GM18511 (cell line): Measurements from ENCODE around the gene TPSAB1.
"Not testable (repeated sequence)": the region's sequence is repeated elsewhere in the genome, so short reads cannot be mapped to it uniquely, and the experiment has no call there.

Source experiments
- ATAC-seq: cut with Tn5 transposase; IDR thresholded peaks from one replicate; pipeline ENCODE4 v1.9.1; 2021; ENCODE audit warnings: mild to moderate bottlenecking, moderate library complexity; ENCODE audit not compliant: unreplicated experiment

The TPSAB1 gene

GRCh38 chr16:1264345-1265089 lies 24.0 kb downstream of the TPSAB1 start:
- no peak for ATAC-seq

- no peak for ATAC-seq
Measured at GRCh38 chr16:1265090-1265630, 24.7 kb downstream of the TPSAB1 start.

DNA sequence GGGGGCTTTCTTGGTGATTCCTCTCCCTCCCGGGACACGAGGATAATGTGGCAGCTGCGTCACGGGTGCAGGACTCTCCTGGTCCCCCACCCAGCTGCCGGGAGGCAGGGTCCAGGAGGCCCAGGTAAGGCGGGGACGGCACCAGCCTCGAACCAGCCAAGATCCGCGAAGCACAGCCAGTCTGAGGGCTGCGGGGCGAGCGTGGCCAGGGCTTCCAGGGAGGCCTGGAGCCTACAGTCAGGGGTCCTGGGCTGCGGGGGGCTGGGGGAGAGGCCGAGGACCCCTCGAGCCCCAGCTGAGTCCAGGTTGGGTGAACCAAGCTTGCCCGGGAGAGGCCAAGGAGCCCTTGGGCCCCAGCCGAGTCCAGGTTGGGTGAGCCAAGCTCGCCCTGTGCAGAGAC lies 25.3 kb downstream of the TPSAB1 start:
- no peak for ATAC-seq

DNA sequence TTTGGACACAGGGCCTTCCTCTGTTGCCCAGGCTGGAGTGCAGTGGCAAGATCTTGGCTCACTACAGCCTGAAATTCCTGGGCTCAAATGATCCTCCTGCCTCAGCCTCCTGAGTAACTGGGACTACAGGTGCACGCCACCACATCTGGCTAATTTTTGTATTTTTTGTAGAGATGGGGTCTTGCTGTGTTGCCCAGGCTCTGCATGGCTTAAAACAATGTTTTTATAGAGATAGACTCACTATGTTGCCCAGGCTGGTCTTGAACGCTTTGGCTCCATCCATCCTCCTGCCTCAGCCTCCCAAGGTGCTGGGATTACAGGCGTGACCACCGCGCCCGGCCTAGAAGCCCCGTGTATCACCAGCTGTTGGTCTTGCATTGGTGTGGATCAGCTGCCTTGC lies 28.9 kb downstream of the TPSAB1 start:
- ATAC-seq, result not testable (repeated sequence)

DNA sequence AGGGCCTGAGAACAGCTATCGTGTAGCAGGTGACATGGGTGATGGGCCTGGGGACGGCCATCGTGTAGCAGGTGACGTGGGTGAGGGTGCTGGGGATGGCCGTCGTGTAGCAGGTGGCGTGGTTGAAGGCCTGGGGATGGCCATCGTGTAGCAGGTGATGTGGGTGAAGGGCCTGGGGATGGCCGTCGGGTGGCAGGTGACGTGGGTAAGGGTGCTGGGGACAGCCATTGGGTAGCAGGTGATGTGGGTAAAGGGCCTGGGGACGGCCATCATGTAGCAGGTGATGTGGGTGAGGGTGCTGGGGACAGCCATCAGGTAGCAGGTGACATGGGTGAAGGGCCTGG lies 30.8 kb downstream of the TPSAB1 start:
- ATAC-seq, result no peak

GRCh38 chr16:1271724-1272413 lies 31.4 kb downstream of the TPSAB1 start:
- ATAC-seq, result not testable (repeated sequence)

DNA sequence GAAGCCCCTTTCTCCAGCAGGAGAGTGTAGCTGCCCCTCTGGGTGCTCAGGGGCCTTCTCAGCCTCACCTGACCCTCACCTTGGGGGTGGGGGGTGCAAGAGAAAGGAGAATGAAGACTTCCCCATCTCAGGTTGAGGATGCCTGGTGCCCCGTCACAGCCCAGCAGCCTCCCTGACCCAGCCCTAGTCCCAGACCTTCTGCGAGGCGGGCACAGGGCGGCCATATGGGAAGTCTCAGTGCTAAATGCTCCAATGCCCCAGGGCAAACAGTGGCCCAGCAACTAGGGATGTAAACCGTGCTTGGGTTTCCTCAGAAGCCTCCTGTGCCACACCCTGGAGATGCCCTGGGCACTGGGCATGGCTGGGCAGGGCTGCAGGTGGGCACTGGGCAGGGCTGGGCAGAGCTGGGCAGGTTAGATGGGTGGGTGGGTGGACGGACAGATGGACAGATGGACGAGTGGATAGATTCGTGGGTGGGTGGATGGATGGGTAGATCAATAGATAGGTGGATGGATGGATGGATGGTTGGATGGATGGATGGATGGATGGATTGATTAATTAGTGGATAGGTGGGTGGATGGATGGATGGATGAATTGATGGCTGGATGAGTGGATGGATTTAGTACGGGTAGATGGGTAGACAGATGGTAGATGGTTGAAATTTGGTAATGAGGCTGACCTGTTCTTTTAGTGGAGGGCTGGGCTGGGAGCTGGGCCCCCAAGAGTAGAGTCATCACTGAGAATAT lies 32.1 kb downstream of the TPSAB1 start:
- ATAC-seq, result no peak

GRCh38 chr16:1273816-1274215 lies 33.3 kb downstream of the TPSAB1 start:
- no peak for ATAC-seq

DNA sequence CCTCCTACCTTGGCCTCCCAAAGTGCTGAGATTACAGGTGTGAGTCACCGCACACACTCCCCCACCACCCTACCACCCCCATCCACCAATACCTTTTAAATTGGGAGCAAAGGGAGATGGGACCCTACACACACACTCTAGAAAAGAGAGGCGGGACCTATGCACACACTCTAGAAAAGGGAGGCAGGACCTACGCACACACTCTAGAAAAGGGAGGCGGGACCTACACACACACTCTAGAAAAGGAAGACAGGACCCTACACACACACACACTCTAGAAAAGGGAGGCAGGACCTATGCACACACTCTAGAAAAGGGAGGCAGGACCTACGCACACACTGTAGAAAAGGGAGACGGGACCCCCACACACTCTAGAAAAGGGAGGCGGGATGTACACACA lies 34.3 kb downstream of the TPSAB1 start:
- ATAC-seq, result no peak

DNA sequence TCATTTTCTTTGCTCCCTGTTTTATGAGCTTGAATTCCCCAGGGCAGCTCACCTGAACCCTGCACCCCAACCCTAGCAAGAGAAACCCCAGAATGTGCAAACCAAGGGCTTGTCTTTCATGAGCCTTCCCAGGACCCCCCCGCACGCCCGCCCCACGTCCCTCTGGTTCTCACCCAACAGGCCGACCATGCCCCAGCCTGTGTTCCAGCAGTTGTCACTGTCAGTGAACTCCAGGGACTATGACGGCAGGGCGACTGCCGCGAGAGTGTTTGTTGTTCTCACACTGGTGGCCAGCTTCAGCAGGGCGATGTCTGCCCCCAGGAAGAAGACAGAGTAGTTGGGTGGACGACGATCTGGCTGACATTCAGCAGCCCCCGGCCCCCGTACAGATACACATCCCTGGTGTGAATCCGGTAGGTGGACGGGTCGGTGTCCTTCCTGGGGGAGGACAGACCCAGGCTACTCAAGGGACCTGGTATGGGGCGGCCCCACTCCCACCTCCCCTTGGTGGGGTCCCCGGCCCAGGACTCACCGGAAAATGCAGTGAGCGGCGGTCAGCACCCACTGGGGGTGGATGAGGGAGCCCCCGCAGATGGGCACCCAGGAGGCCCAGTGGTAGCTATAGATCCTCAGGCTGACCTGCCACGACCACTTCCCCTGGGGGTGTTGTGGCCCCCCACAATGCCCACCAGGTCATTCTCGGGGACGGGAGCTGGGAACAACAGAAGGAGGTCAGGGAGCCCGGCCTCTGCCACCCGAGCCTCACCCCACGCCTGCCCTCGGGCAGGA lies 35.5 kb downstream of the TPSAB1 start:
- no peak for ATAC-seq

- ATAC-seq, result no peak
Measured at GRCh38 chr16:1276580-1276878, 36.0 kb downstream of the TPSAB1 start.

- ATAC-seq, result no peak
Measured at GRCh38 chr16:1277151-1277598, 36.7 kb downstream of the TPSAB1 start.

- ATAC-seq, result no peak
Measured at GRCh38 chr16:1277617-1278282, 37.2 kb downstream of the TPSAB1 start.

GRCh38 chr16:1278477-1278876 lies 38.0 kb downstream of the TPSAB1 start:
- no peak for ATAC-seq

- ATAC-seq, result no peak
Measured at GRCh38 chr16:1279081-1279944, 38.8 kb downstream of the TPSAB1 start.

GRCh38 chr16:1279945-1280589 lies 39.6 kb downstream of the TPSAB1 start:
- ATAC-seq, result no peak

DNA sequence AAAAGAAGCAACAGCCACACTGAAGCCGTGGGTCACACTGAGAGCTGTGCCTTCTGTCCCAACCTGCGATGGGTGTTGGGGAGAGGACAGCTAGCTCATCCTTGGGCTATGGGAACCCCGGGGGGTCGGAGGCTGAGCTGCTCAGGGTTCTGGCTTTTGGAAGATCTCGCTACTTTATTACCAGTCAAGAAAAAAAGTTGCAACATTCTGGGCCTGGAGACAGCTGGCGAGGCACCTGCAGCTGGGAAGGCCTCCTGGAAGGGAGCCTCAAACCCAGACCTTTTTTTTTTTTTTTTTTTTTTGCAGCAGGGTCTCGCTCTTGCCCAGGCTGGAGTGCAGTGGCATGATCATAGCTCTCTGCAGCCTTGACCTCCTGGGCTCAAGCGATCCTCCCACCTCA lies 40.3 kb downstream of the TPSAB1 start:
- ATAC-seq, result no peak

- no peak for ATAC-seq
Measured at GRCh38 chr16:1281517-1281916, 41.0 kb downstream of the TPSAB1 start.
